Stomach smooth muscle (tissue), 2 donors: ENCODE data around the gene SLC22A3.
"Not testable (repeated sequence)": the region's sequence is repeated elsewhere in the genome, so short reads cannot be mapped to it uniquely, and the experiment has no call there.

Source experiments
- H3K27ac ChIP-seq: one replicate; pipeline ENCODE4 v1.7.0; 2013; ENCODE audit warnings: mild to moderate bottlenecking, low read length, inconsistent platforms
- H3K27me3 ChIP-seq, 2 donors: one replicate each; pipeline ENCODE4 v1.7.0; 2013; ENCODE audit warnings: low read length in 2 of 2; ENCODE audit not compliant: insufficient read depth in 2 of 2, control insufficient read depth in 1 of 2
- H3K36me3 ChIP-seq, 2 donors: one replicate each; pipeline ENCODE4 v1.7.0; 2013; ENCODE audit warnings: low read length in 2 of 2; ENCODE audit not compliant: control insufficient read depth in 2 of 2, insufficient read depth in 2 of 2
- H3K4me1 ChIP-seq: one replicate; pipeline ENCODE4 v1.7.0; 2013; ENCODE audit warnings: low read length; ENCODE audit not compliant: control insufficient read depth, insufficient read depth
- H3K4me3 ChIP-seq, 2 donors: one replicate each; pipeline ENCODE4 v1.7.0; 2013; ENCODE audit warnings: low read length in 2 of 2
- H3K9ac ChIP-seq, 2 donors: one replicate each; pipeline ENCODE4 v1.7.0; 2013; ENCODE audit warnings: low read length in 2 of 2, mild to moderate bottlenecking in 1 of 2
- H3K9me3 ChIP-seq, 2 donors: one replicate each; pipeline ENCODE4 v1.7.0; 2013; ENCODE audit warnings: low read length in 2 of 2; ENCODE audit not compliant: control insufficient read depth in 2 of 2
- donor health status: healthy.
- donor health status: Pancreatic carcinoma.

Gene SLC22A3

DNA sequence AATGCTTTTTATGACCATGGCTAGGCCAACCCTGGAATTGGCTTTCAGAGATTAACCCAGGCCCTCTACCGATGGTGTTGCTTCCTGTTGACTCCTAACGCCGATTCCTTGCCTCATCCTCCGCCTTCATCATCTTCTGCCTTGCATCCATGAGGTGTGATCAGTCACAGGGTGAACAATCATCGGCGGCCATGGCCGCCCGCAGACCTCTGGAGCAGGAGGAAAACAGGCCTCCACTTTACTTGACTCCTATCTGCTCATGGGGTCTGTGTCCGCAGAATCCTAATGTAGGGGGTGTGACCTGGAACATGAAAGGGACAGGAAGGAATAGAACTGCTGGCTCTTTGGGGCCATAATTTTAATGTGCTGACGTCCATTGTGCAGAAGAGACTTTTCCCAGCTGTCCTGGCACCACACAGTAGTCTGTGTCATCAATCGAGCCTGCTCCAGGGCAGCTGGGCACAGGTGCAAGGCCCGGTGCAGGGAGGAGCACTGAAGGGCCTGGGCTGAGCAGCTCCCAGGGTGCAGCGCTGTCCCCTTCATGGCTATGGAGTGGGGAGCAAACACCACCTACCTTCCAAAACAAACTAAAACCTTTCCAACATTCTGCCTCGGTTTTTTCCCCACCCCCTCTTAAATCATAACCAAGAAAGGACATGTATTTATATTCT is 8.0 kb downstream of the SLC22A3 start:
- Histone ChIP-seq H3K9me3 (no peaks in the 10 kb centered on the region), H3K27ac (no peak overlapping the region), H3K9ac (no peak overlapping the region), H3K4me1 (peaks cover 6% of the 10 kb centered on the region), H3K27me3 (no peaks in the 10 kb centered on the region), H3K4me3 (no peak overlapping the region), H3K36me3 (no peaks in the 10 kb centered on the region)

DNA sequence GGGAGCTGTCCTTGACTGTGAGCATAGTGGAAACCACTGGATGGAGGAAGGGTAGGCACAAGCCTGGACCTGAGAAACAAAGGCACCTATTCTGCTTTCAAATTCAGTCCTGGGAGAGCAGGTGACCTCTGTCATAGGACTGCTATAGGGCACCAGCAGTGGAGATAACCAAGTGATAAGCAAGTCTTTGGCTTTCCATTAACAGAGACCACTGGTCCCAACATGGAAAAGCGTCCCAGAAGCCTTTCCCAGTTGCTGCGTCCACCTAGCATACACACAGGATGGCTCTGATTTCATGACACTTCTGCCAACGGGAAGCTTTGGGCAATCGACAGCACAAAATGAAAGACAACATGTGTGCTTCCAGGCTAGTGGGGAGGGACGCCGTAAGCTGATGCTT is 8.9 kb downstream of the SLC22A3 start:
- H3K9me3 ChIP-seq: no peaks in the 10 kb centered on the region
- no peak overlapping the region for H3K4me3 ChIP-seq
- no peak overlapping the region for H3K9ac ChIP-seq
- peaks cover 4% of the 10 kb centered on the region for H3K4me1 ChIP-seq
- no peak overlapping the region for H3K27ac ChIP-seq
- no peaks in the 10 kb centered on the region for H3K27me3 ChIP-seq
- no peaks in the 10 kb centered on the region for H3K36me3 ChIP-seq

DNA sequence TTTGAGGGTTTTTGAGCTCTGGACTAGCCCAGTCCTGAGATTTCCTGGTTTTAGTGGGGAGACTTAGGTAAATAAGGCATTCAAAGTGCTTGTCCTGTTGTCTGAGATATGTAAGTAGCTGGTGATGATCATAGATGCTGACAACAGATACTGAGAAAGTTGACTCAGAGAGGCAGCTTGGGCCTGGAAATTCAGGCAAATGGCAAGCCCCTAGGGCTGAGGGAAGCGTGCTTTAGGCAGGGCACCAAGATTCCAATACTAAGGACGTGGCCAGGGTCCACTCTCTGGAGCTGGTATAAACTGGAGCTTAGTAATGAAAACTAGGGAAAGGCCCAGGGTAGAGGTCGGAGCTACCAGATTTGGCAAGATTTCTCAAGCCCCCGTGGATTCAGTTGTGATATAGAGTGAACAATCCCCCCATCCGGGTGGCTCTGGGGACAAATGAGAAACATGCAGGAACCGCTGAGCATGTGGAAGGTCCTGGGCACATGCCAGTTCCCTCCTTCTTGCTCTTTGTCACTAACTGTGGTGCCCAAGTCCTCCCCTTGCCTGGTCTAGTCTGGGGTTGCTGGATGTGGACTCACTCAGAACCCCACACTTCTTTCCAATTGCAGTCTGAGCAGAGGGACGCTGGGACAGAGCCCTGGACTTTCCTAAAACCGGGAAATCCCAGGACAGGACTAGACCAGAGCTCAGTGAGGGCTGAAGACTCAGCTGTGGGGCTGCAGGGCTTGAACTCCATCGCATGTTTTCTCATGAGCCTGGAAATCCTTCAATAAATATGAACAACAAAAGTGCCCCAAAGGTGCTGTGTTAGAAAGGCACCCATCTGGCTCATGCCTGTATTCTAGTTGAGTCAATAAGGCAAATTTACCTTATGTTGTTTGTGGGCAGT is 10.3 kb downstream of the SLC22A3 start:
- H3K9ac ChIP-seq: no peak overlapping the region
- no peak overlapping the region for H3K27ac ChIP-seq
- no peaks in the 10 kb centered on the region for H3K4me1 ChIP-seq
- no peak overlapping the region for H3K4me3 ChIP-seq
- no peaks in the 10 kb centered on the region for H3K36me3 ChIP-seq
- H3K9me3 ChIP-seq: no peaks in the 10 kb centered on the region
- H3K27me3 ChIP-seq: no peaks in the 10 kb centered on the region

DNA sequence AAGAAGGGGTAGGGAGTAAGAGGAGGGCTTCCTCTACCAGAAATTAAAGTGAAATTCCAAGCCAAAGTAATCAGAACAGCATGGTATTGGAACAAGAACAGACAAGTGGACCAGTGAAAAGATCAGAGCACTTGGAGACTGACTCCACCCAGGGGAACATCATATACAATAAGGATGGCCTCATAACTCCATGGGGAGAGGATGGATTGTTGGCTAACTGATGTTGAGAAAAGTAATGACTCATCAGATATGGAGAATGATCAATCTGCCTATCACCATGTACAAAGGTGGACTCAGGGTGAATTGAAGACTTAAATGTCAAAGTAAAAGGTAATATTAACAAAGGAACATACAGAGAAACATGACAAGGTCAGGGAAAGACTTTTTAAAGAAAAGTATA is 12.8 kb downstream of the SLC22A3 start:
- Histone ChIP-seq H3K4me1 (no peaks in the 10 kb centered on the region), H3K9ac (no peak overlapping the region), H3K36me3 (no peaks in the 10 kb centered on the region), H3K9me3 (no peaks in the 10 kb centered on the region), H3K27me3 (no peaks in the 10 kb centered on the region), H3K27ac (no peak overlapping the region), H3K4me3 (no peak overlapping the region)

DNA sequence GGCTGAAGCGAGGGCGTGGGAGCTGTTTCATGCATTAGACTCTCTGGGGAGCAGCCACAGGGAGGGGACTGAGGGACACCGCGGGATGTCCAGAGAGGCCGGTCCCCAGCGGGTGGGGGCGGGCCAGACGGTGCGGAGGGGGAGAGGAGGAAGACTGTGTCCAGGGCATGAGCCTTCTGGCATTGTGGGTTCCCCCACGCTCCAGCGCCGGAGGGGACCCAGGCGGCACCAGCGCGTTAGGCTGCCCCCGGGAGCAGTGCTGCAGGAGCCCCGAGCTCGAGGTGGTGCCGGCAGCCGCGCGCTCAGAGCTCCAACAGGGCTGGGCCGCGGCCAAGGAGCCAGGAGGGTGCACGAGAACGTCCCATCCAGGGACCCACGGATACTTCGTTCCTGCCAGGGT is 14.4 kb downstream of the SLC22A3 start:
- Histone ChIP-seq H3K36me3 (no peaks in the 10 kb centered on the region), H3K9ac (no peak overlapping the region), H3K9me3 (no peaks in the 10 kb centered on the region), H3K27me3 (no peaks in the 10 kb centered on the region), H3K4me1 (no peaks in the 10 kb centered on the region), H3K4me3 (no peak overlapping the region), H3K27ac (no peak overlapping the region)

DNA sequence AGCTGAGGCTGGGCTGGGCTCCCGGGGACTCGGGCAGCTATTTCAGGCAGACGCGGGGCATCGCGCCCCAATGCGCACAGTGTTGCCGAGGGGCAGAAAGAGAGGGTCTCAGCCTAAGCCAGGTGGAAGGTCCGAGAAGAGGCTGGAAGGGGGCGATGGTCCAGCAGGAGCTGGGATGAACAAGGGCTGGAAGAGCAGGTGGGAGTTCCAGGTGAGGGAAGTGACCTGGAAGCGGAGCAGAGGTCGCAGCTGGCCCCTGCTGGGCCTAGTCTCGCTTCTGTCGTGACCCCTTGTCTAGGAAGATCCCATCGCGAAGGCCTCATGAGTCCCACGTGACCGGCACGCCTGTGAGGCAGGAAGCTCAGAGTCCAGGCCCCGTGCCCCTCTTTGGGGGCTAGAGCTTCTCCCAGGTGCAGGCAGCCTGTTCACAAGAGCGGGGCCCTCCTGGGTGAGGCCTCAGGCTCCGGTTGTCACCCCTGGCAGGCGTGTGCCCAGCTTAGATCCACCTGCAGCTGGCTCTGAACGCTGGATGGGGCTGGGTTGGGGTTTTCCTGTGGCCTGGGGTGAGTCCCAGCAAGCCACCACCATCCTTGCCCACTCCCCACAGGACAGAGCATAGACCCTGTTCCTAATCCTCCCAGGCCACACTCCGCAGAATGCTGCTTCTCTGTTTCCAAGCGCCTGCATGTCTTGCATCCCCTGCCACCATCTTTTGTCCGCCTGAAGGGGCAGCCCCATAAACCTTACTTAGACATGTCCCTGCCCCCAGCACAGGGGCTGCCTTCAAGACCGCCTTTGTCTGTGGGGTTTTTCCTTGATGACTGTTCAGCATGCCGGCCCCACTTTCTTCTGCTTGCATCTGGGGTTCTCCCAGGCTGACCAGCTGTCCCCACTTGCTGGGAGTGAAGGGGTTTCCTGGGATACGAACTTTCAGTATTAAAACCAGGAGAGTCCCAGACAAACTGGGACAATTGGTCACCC is 15.1 kb downstream of the SLC22A3 start:
- H3K27me3 ChIP-seq: no peaks in the 10 kb centered on the region
- H3K36me3 ChIP-seq: no peaks in the 10 kb centered on the region
- no peaks in the 10 kb centered on the region for H3K4me1 ChIP-seq
- H3K9me3 ChIP-seq: no peaks in the 10 kb centered on the region
- H3K27ac ChIP-seq: no peak overlapping the region
- H3K4me3 ChIP-seq: no peak overlapping the region
- H3K9ac ChIP-seq: no peak overlapping the region

DNA sequence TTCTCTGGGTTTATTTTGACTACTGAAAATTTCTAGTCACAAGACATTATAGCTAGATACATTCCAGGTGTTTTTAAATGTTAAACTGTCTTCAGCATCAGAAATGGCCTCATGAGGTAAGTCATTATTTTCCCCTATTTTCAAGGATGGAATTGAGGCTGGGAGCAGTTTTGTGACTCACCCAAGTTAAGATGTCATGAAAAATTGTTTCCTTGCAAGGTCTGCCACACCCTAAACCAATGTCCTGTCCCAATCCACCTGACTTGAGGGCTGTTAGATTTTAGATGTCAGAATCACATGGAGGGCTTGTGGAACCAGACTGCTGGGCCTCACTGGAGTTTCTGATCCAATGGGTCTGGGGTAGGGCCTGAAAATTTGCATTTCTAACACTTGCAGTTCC is 16.9 kb downstream of the SLC22A3 start:
- Histone ChIP-seq H3K9ac (no peak overlapping the region), H3K36me3 (no peaks in the 10 kb centered on the region), H3K4me3 (no peak overlapping the region)

DNA sequence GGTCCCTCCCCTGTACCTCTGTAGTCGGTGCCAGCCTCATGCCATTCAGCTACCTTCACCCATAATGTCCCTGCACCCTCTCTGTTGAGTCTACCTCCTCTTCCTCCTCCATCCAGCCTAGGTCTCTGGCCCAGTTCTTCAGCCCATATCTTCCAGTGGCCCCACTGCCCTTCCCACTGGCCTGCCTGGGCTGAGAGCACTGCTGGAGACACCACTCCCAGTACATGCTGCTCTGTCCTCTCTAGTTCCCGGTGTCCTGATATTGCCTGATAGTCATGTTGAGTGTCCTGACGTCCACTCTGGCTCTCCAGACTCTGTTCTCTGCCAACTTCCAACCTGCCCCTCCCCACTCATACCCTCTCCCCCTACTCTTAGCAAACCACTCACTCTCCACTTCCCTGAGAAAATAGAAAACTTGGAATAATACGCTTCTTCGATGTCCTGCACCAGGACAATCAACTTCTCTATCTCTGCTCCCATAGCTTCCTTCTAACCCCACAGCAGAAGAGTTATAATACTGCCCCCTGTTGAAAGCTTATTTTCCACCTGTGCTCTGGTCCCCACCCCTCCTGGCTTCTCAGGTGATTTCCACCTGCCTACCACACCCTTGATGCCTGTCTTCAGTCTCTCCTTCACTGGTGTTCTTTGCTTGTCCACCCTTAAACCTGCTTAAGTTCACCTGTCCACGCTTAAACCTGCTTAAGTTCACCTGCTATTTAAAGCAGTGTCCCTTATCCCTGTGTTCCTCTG is 19.8 kb downstream of the SLC22A3 start:
- H3K4me3 ChIP-seq: no peak overlapping the region
- H3K27ac ChIP-seq: no peak overlapping the region
- no peak overlapping the region for H3K9ac ChIP-seq
- no peaks in the 10 kb centered on the region for H3K36me3 ChIP-seq
- H3K9me3 ChIP-seq: peaks cover 0 to 6% of the 10 kb centered on the region in 2 donors
- no peaks in the 10 kb centered on the region for H3K4me1 ChIP-seq
- H3K27me3 ChIP-seq: no peaks in the 10 kb centered on the region

More for the DNA sequence above, 16.9 kb downstream of the SLC22A3 start:
- Histone ChIP-seq H3K4me1 (no peaks in the 10 kb centered on the region), H3K27ac (no peak overlapping the region), H3K9me3 (peaks cover 0 to 5% of the 10 kb centered on the region in 2 donors), H3K27me3 (no peaks in the 10 kb centered on the region)

DNA sequence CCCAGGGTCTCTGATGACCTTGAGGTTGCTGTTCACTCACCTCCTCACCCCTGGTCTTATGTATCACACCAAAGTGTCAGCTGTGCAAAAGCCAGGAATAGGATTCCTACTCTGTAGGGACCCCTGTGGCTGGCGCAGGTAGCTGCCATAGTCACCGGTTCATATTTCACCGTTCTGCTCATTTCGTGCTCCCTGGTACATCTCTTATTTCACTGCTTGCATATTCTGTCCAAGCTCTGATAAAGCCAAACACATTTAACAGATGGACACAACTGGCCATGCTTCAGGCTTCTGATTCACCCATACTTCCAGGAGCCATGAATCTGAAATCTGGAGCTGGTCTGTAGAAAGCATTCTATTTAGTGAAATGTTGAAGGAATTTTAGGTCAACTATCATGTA is 20.5 kb downstream of the SLC22A3 start:
- Histone ChIP-seq H3K27me3 (no peaks in the 10 kb centered on the region), H3K27ac (no peak overlapping the region)

DNA sequence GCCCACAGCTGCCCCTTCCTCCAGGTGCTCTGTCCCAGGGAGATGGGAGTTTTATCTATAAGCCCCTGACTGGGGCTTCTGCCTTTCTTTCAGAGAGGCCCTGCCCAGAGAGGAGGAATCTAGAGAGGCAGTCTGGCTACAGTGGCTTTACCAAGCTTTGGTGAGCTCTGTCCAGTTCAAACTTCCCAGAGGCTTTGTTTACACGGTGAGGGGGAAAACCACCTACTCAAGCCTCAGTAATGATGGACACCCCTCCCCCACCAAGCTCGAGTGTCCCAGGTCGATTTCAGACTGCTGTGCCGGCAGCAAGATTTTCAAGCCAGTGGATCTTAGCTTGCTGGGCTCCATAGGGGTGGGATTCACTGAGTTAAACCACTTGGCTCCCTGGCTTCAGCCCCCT is 25.4 kb downstream of the SLC22A3 start:
- not testable (repeated sequence) for H3K9ac ChIP-seq, H3K4me3 ChIP-seq, H3K36me3 ChIP-seq, H3K9me3 ChIP-seq, H3K27me3 ChIP-seq, H3K4me1 ChIP-seq, H3K27ac ChIP-seq

More for the DNA sequence above, 20.5 kb downstream of the SLC22A3 start:
- H3K9ac ChIP-seq: no peak overlapping the region
- H3K4me3 ChIP-seq: no peak overlapping the region
- H3K9me3 ChIP-seq: peaks cover 0 to 6% of the 10 kb centered on the region in 2 donors
- no peaks in the 10 kb centered on the region for H3K36me3 ChIP-seq
- H3K4me1 ChIP-seq: no peaks in the 10 kb centered on the region
